NCI-H2196 treated with DMSO at 0.1 percent for 48 hours (cell line): ENCODE data around the gene SH3BGRL3.
"Not testable (repeated sequence)": the region's sequence is repeated elsewhere in the genome, so short reads cannot be mapped to it uniquely, and the experiment has no call there.

Experiments used
- DNase-seq: peaks from one replicate; lab custom pipeline; 2025; ENCODE audit not compliant: unreplicated experiment; lab: John Stamatoyannopoulos, UW

Gene SH3BGRL3

DNA sequence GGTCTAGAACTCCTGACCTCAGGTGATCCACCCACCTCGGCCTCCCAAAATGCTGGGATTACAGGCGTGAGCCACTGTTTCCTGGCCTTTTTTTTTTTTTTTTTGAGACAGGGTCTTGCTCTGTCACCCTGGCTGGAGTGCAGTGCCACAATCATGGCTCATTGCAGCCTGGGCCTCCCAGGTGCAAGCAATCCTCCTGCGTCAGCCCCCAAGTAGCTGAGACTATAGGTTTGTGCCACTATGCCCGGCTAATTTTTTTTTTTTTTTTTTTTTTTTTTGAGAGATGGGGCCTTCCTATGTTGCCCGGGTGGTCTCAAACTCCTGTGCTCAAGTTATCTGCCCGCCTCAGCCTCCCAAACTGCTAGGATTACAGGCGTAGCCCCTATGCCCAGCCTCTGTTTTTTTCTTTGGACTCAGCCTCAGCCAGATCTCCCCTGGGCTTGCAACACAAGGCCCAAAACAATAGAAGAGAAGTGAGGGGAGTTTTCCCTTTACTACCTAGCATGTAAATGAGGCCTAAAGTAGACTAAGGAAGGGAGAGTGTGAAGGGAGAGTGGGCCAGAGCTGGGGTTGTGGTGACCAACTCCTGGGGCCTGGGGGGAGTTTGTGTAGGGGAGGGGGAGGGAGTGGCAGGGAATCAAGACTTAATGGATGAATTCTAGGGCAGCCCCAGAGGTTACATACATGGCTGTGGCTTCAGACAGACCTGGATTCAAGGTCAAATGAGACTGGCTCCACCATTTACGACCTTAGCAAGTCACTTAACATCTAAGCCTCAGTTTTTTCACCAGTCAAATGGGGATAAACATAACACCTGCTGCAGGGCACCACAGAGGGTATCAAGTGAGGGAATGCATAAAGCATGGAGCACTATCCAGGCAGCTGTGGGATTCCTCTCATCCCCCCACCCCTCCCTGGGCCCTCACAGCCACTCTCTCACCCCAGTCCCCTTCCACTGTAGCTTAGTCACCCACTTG is 36.3 kb downstream of the SH3BGRL3 start:
- no peak for DNase-seq

GRCh38 chr1:26317146-26317545 is 37.3 kb downstream of the SH3BGRL3 start:
- DNase-seq: no peak

GRCh38 chr1:26317612-26318337 is 37.9 kb downstream of the SH3BGRL3 start, which contains the start of gene CD52:
Gene CD52 (plus strand): TSS chr1:26317958. CDS start chr1:26318018, 60 bp downstream.
- DNase-seq: no peak

GRCh38 chr1:26318338-26319064 is 38.6 kb downstream of the SH3BGRL3 start:
- no peak for DNase-seq

DNA sequence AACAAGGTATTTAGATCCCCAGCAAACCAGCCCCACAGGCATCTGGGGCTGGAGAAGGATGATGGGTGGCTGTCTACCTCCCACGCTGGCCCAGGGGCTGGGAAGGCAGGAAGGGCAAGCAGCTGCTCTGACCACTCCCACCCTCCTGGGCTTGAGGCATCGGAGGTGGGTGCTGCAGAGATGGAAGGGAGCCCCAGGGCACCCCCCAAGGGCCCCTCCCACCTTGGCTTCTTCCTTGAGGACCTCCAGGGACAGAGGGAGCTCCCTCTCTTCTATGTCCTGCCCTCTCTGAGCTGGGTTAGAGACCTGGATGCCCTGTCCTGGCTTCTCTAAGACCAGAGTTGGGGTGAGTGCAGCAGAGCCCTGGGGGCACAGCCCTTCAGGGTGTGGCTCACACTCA is 41.0 kb downstream of the SH3BGRL3 start:
- no peak for DNase-seq

- peak; percentile 54 for DNase-seq
These were observed 41.6 kb downstream of the SH3BGRL3 start for GRCh38 chr1:26321315-26322041.

- no peak for DNase-seq
These were observed 42.1 kb downstream of the SH3BGRL3 start for GRCh38 chr1:26322042-26322331.

DNA sequence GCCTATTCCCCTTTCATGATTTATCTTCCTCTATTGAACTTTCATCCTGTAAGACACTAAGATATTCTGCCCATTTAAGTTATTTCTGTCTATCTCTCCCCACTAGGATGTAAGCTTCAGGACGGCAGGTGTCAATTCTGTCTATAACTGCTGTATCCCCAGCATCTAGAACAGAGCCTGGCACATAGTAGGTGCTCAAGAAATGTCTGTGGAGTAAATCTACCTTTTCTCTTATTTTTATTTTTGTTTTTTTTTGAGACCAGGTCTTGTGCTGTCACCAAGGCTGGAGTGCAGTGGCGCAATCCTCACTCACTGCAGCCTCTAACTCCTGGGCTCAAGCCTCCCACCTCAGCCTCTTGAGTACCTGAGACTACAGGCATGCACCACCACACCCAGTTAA is 43.5 kb downstream of the SH3BGRL3 start:
- DNase-seq: no peak

- no peak for DNase-seq
These were observed 44.7 kb downstream of the SH3BGRL3 start for GRCh38 chr1:26324550-26324949.

- DNase-seq: peak; percentile 15
These were observed 48.1 kb downstream of the SH3BGRL3 start for GRCh38 chr1:26327956-26328362.

GRCh38 chr1:26328597-26328996 is 48.7 kb downstream of the SH3BGRL3 start:
- no peak for DNase-seq

DNA sequence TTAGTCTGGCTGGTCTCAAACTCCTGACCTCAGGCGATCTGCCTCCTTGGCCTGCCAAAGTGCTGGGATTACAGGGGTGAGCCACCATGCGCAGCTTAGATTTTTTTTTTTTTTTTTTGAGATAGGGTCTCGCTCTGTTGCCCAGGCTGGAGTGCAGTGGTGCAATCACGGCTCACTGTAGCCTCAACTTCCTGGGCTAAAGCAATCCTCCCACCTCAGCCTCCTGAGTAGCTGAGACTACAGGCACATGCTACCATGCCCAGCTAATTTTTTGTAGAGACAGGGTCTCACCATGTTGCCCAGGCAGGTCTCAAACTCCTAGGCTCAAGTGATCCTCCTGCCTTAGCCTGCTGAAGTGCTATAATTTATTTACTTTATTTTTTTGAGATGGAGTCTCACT is 49.5 kb downstream of the SH3BGRL3 start:
- not testable (repeated sequence) for DNase-seq

- DNase-seq: no peak
These were observed 50.4 kb downstream of the SH3BGRL3 start for GRCh38 chr1:26330276-26330675.
